PC-3 (cell line): ENCODE measurements around the gene KCNQ1OT1. TPM values are rescaled to one million over a fixed set of nuclear protein-coding genes. Genes with fewer than 3 reads are reported as not detected.

Experiments used
- ATAC-seq: fragments of 200-7000 bp; cut with Tn5 transposase; 2 replicates; pipeline ENCODE4 v1.9.1; 2020; ENCODE audit warnings: mild to moderate bottlenecking, moderate library complexity
- BruUV-seq: library from RNA; stranded (reverse); fragments of 400-500 nt; replicated peaks from 2 replicates; lab custom pipeline; 2021; lab: Mats Ljungman, UMichigan
- CTCF ChIA-PET: fragments of 300-600 bp; sonication (Branson Sonifier 250); formaldehyde crosslinking; loops from one replicate; lab custom pipeline; 2022; ENCODE audit warnings: antibody characterized with exemption; lab: Charles Lee
- POLR2A ChIA-PET: fragments of 300-600 bp; sonication (Branson Sonifier 250); formaldehyde crosslinking; loops from one replicate; lab custom pipeline; 2022; ENCODE audit warnings: antibody characterized with exemption; ENCODE audit not compliant: unreplicated experiment; lab: Charles Lee
- DNase-seq: peaks from one replicate; pipeline ENCODE4 v3.0.0-alpha.2; 2015
- H2AFZ ChIP-seq: fragments of 300-600 bp; sonication (generic); 2 replicates; pipeline ENCODE4 v1.6.0; 2016; ENCODE audit warnings: antibody characterized with exemption, low read length
- H3F3A ChIP-seq: fragments of 300-600 bp; sonication (generic); one replicate; pipeline ENCODE4 v1.6.0; 2017; ENCODE audit warnings: antibody characterized with exemption, low read length, control low read depth, mild to moderate bottlenecking; ENCODE audit not compliant: unreplicated experiment
- H3K27ac ChIP-seq: fragments of 300-600 bp; sonication (generic); 2 replicates; pipeline ENCODE4 v1.5.1; 2016; ENCODE audit warnings: mild to moderate bottlenecking, low read length
- H3K27me3 ChIP-seq: fragments of 300-600 bp; sonication (generic); 2 replicates; pipeline ENCODE4 v1.6.1; 2016; ENCODE audit warnings: low read length, mixed read lengths
- H3K36me3 ChIP-seq: fragments of 300-600 bp; sonication (generic); 2 replicates; pipeline ENCODE4 v1.6.1; 2016; ENCODE audit warnings: low read depth, mixed run types, low read length, mixed read lengths
- H3K4me1 ChIP-seq: fragments of 300-600 bp; sonication (generic); 2 replicates; pipeline ENCODE4 v1.5.1; 2016; ENCODE audit warnings: low read length; ENCODE audit not compliant: insufficient read depth
- H3K4me2 ChIP-seq: fragments of 300-600 bp; sonication (generic); 2 replicates; pipeline ENCODE4 v1.6.0; 2016; ENCODE audit warnings: low read length
- H3K4me3 ChIP-seq: fragments of 300-600 bp; sonication (generic); 2 replicates; pipeline ENCODE4 v1.5.1; 2016; ENCODE audit warnings: mild to moderate bottlenecking, low read length, mixed read lengths
- H3K79me2 ChIP-seq: fragments of 300-600 bp; sonication (generic); 2 replicates; pipeline ENCODE4 v1.6.1; 2017; ENCODE audit warnings: low read length, mixed read lengths
- H3K9ac ChIP-seq: fragments of 300-600 bp; sonication (generic); 2 replicates; pipeline ENCODE4 v1.6.0; 2016; ENCODE audit warnings: mild to moderate bottlenecking, low read length
- H3K9me2 ChIP-seq: fragments of 300-600 bp; sonication (generic); replicated peaks from 2 replicates; pipeline ENCODE4 v1.6.1; 2016; ENCODE audit warnings: mixed run types, low read length, mixed read lengths
- H3K9me3 ChIP-seq: fragments of 300-600 bp; sonication (generic); 2 replicates; pipeline ENCODE4 v1.6.1; 2016; ENCODE audit warnings: low read length, mixed read lengths
- H4K20me1 ChIP-seq: fragments of 300-600 bp; sonication (generic); 2 replicates; pipeline ENCODE4 v1.6.1; 2016; ENCODE audit warnings: low read length, mixed read lengths
- CTCF ChIP-seq: fragments of 300-600 bp; sonication (generic); conservative IDR thresholded peaks from 2 replicates; pipeline ENCODE4 v1.5.1; 2017; ENCODE audit warnings: antibody characterized with exemption, low read depth, mild to moderate bottlenecking, low read length
- EZH2 ChIP-seq: fragments of 300-600 bp; sonication (generic); IDR thresholded peaks from one replicate; pipeline ENCODE4 v1.6.1; 2017; ENCODE audit warnings: antibody characterized with exemption, mild to moderate bottlenecking, low read length; ENCODE audit not compliant: unreplicated experiment
- EZH2phosphoT487 ChIP-seq: fragments of 300-600 bp; sonication (generic); IDR thresholded peaks from 2 replicates; pipeline ENCODE4 v1.6.1; 2018; ENCODE audit warnings: mild to moderate bottlenecking, antibody characterized with exemption, low read length, borderline replicate concordance
- intact Hi-C: fragments of 100-400 bp; cut with micrococcal nuclease; formaldehyde crosslinking; loops from 2 replicates; pipeline ENCODE4 v1.9.0; 2023
- total RNA-seq: library from RNA; depleted of rRNA; stranded (reverse); fragments of >200 nt; gene quantifications from 2 replicates; pipeline ENCODE4 v1.2.3, GENCODE V29; 2014

Gene KCNQ1OT1
- total RNA-seq, 1 experiment from 2014 or later = 1.5 TPM

GRCh38 chr11:2662024-2662312 lies 37.8 kb downstream of the KCNQ1OT1 start:
- ChIA-PET CTCF (no interaction called here), POLR2A (no interaction called here)
- Histone ChIP-seq H3K9me2 (no peaks in the 10 kb centered on the region; the same call in 1 of the 2 replicates), H3K4me1 (no peaks in the 10 kb centered on the region), H3K9me3 (peaks cover 12% of the 10 kb centered on the region; the same call in 1 of the 2 replicates), H3K79me2 (no peaks in the 10 kb centered on the region), H3K4me3 (no peak overlapping the region), H3K27ac (no peak overlapping the region), H4K20me1 (no peaks in the 10 kb centered on the region), H3K36me3 (peaks cover 17% of the 10 kb centered on the region; the same call in 1 of the 2 replicates), H2AFZ (no peak overlapping the region), H3K27me3 (no peaks in the 10 kb centered on the region), H3F3A (no peaks in the 10 kb centered on the region), H3K9ac (no peak overlapping the region), H3K4me2 (no peak overlapping the region)
- intact Hi-C loops = no loop called here
- ATAC-seq (no peak), DNase-seq (no peak)
- TF ChIP-seq EZH2 = no peak
- no peak for TF ChIP-seq EZH2phosphoT487
- no peak for TF ChIP-seq CTCF
- BruUV-seq = no TSS peak

GRCh38 chr11:2661173-2662023 lies 38.4 kb downstream of the KCNQ1OT1 start:
- BruUV-seq = no TSS peak
- H3K36me3 ChIP-seq = peaks cover 17% of the 10 kb centered on the region; the same call in 1 of the 2 replicates
- H3K4me2 ChIP-seq = no peak overlapping the region
- ChIA-PET CTCF (no interaction called here), POLR2A (no interaction called here)
- H3K79me2 ChIP-seq = no peaks in the 10 kb centered on the region
- no peaks in the 10 kb centered on the region; the same call in 1 of the 2 replicates for H3K4me1 ChIP-seq
- no peaks in the 10 kb centered on the region; the same call in 1 of the 2 replicates for H3K9me2 ChIP-seq
- no peak overlapping the region for H3K4me3 ChIP-seq
- peaks cover 12% of the 10 kb centered on the region; the same call in 1 of the 2 replicates for H3K9me3 ChIP-seq
- no peak overlapping the region for H2AFZ ChIP-seq
- intact Hi-C loops = no loop called here
- DNase-seq = no peak
- no peak overlapping the region for H3K9ac ChIP-seq
- no peaks in the 10 kb centered on the region for H3F3A ChIP-seq
- H3K27ac ChIP-seq = no peak overlapping the region
- TF ChIP-seq CTCF (no peak), EZH2 (no peak), EZH2phosphoT487 (no peak)
- no peaks in the 10 kb centered on the region for H3K27me3 ChIP-seq
- H4K20me1 ChIP-seq = no peaks in the 10 kb centered on the region
- no peak for ATAC-seq
